ENCODE results near the gene RHBDL3. TPM values are rescaled to one million over a fixed set of nuclear protein-coding genes. Genes with fewer than 3 reads are reported as not detected.

RHBDL3 gene, protein sequence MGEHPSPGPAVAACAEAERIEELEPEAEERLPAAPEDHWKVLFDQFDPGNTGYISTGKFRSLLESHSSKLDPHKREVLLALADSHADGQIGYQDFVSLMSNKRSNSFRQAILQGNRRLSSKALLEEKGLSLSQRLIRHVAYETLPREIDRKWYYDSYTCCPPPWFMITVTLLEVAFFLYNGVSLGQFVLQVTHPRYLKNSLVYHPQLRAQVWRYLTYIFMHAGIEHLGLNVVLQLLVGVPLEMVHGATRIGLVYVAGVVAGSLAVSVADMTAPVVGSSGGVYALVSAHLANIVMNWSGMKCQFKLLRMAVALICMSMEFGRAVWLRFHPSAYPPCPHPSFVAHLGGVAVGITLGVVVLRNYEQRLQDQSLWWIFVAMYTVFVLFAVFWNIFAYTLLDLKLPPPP
- total RNA-seq, result 0.12 and 0.49 TPM in 2 replicates

GRCh38 chr17:32265192-32265923, at the start of gene RHBDL3:
TSS of gene RHBDL3 (plus strand) at chr17:32265832. CDS start at chr17:32266190, 358 bp downstream.

DNA sequence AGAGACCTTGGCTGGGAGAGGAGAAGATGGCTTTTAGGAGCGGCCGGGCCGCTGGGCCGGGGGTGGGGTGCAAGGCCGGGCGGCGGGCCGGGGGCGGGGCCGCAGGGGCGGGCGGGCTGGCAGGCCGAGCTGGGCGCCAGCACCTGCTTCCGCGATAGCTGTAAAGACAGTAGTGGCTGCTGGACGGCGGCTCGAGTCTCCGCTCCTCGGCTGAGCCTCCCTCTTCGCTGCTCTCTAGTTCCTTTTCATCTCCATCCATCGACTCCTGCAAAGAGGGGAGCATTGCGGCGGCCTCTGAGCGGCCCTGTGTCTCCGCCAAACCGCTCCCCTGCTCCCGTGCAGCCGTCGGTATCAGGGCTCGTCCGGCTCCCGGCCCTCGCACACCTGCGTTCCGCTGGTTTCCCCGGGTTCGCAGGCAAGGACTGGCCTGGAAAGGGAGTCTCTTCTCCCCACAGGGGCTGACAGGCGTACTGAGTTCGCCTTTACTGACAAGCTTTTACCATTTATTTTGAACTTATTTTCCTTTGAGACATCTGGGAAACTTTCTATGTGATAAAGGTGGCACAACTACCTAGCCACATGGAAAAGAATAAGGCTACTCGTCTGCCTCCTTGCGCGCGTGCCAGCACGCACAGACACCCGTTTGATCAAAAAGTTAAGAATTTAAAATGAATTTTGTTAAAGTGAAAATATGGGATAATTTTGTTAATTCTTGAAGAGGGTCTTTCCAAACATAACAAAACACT, 76.4 kb downstream of the RHBDL3 start, which contains the start of gene C17orf75:
TSS of gene C17orf75 (minus strand) at position 317 of the 746 bp plus-strand sequence. CDS start at position 283, 34 bp downstream.

GRCh38 chr17:32349854-32350665, 84.4 kb downstream of the RHBDL3 start, which contains the start of gene ZNF207:
TSS of gene ZNF207 (plus strand) at chr17:32350157. CDS start at chr17:32350286, 129 bp downstream.

Small RNA genes lying within 50 kb of the gene (small RNA-seq; reads per million reads assigned to genes)
- gene UBL5P2, result not detected

Other genes with a start within 250 kb of the RHBDL3 start
- 28.9 and 39.6 TPM in 2 replicates for gene RHOT1, start 123.3 kb upstream of the RHBDL3 start, total RNA-seq
- gene C17orf75, start 76.3 kb downstream of the RHBDL3 start, total RNA-seq, result 9.1 and 10.5 TPM in 2 replicates
- 149 and 183 TPM in 2 replicates for gene ZNF207, start 84.3 kb downstream of the RHBDL3 start, total RNA-seq
- gene PSMD11, start 178.7 kb downstream of the RHBDL3 start, total RNA-seq, result 79.2 and 80.9 TPM in 2 replicates
- 0.61 and 0.65 TPM in 2 replicates for gene CDK5R1, start 221.2 kb downstream of the RHBDL3 start, total RNA-seq

All from hair follicle dermal papilla cell (primary cell).